ENCODE measurements around the gene ITGB1BP1. TPM values are rescaled to one million over a fixed set of nuclear protein-coding genes. Genes with fewer than 3 reads are reported as not detected.

The ITGB1BP1 gene
- total and polyA plus RNA-seq, 2 of the 13 experiments (the other 11 are each of a cell fraction or from before 2014, with no cell fraction given), result 106 to 108 TPM

- 39% methylated on average over 4 of the region's 4 CpGs for WGBS (ENCODE audit: low lambda C conversion rate)
- Histone ChIP-seq H3K4me2 (ENCODE audit: low read depth, low read length) (peak overlapping the region; percentile 17), H2AFZ (ENCODE audit: low read length) (no peak overlapping the region), H3K4me1 (ENCODE audit: insufficient read depth, low read length) (peaks cover 28% of the 10 kb centered on the region), H4K20me1 (ENCODE audit: insufficient read depth, low read length) (no peaks in the 10 kb centered on the region), H3K36me3 (replicated peaks in 1 of 2; ENCODE audit: control insufficient read depth in 1 of 2, insufficient read depth in 2 of 2, low read length in 2 of 2) (peaks cover 5 to 38% of the 10 kb centered on the region in 2 experiments; a peak in 4 of 5 replicates), H3K4me3 (replicated peaks in 1 of 3; ENCODE audit: insufficient read depth in 1 of 3, low read depth in 2 of 3, low read length in 3 of 3) (no peak overlapping the region), H3K79me2 (ENCODE audit: insufficient read depth, low read length) (no peaks in the 10 kb centered on the region), H3K27me3 (ENCODE audit: control insufficient read depth in 1 of 2, insufficient read depth in 2 of 2, low read length in 2 of 2) (no peaks in the 10 kb centered on the region), H3K27ac (ENCODE audit: extremely low read length, insufficient read depth, low read length) (peak overlapping the region; percentile 41), H3K9ac (ENCODE audit: insufficient read depth, low read depth, low read length) (no peak overlapping the region; the same call in 1 of the 2 replicates), H3K9me3 (ENCODE audit: low read length) (no peaks in the 10 kb centered on the region)
- ATAC-seq (peak; percentile 95), DNase-seq (ENCODE audit: low spot score) (peak; percentile 79), FAIRE-seq (peak; percentile 77)
- POLR2A ChIA-PET, result interaction anchor here (1.0 to 2.4 kb wide), 11 partner anchors 11 to 222 kb away, joined by 3 to 20 read pairs (median 6); partner anchors contain the start of genes CPSF3 and ITGB1BP1
- CTCF ChIA-PET (ENCODE audit: low intra/inter-chr PET ratio, low total read pairs), result no interaction called here
- in situ Hi-C loops (cut with HindIII; ENCODE audit: extremely low pct_ligation_motif_present, low pct_unique_long_range_greater_than_20kb) (no loop called here), intact Hi-C loops (cut with micrococcal nuclease; ENCODE audit: unreplicated experiment) (no loop called here)
- no TSS peak for BruUV-seq (replicated peaks)
- TF ChIP-seq SKI (IDR thresholded peaks at IDR 0.05; ENCODE audit: partially characterized antibody) (peak; percentile 29), ZNF276 (CRISPR knock-in tag; IDR thresholded peaks at IDR 0.05; ENCODE audit: low read depth) (no peak), FOSL1 (CRISPR knock-in tag; IDR thresholded peaks at IDR 0.05; ENCODE audit: borderline replicate concordance) (no peak), THYN1 (CRISPR knock-in tag; IDR thresholded peaks at IDR 0.05; ENCODE audit: borderline replicate concordance, low read depth) (no peak), STAG1 (CRISPR knock-in tag; IDR thresholded peaks at IDR 0.05) (0 out of 2 replicates have a peak, but pooled peaks have one; percentile 13), ELF1 (CRISPR knock-in tag; IDR thresholded peaks at IDR 0.05) (no peak), CERS6 (CRISPR knock-in tag; IDR thresholded peaks at IDR 0.05) (no peak), ZNF768 (CRISPR knock-in tag; IDR thresholded peaks at IDR 0.05) (no peak; the same call in 1 of the 2 replicates), NCOA2 (CRISPR knock-in tag; IDR thresholded peaks at IDR 0.05) (no peak), ZIK1 (CRISPR knock-in tag; IDR thresholded peaks at IDR 0.05; ENCODE audit: borderline replicate concordance, low read depth) (no peak), ZNF414 (CRISPR knock-in tag; IDR thresholded peaks at IDR 0.05) (no peak), ZNF510 (CRISPR knock-in tag; IDR thresholded peaks at IDR 0.05; ENCODE audit: low read depth) (no peak), ZFP41 (CRISPR knock-in tag; IDR thresholded peaks at IDR 0.05; ENCODE audit: borderline replicate concordance) (no peak), ZNF513 (CRISPR knock-in tag; conservative IDR thresholded peaks at IDR 0.05) (no peak), HBP1 (CRISPR knock-in tag; IDR thresholded peaks at IDR 0.05; ENCODE audit: low read depth) (no peak), REXO4 (CRISPR knock-in tag; IDR thresholded peaks at IDR 0.05; ENCODE audit: borderline replicate concordance) (no peak), POLR2AphosphoS5 (IDR thresholded peaks at IDR 0.05; ENCODE audit: low read depth, low read length) (no peak)
Observed at GRCh38 chr2:9364791-9365497, 58.4 kb downstream of the ITGB1BP1 start.

Measured in HepG2 (cell line).